ENCODE measurements around the gene PARPBP. TPM values are rescaled to one million over a fixed set of nuclear protein-coding genes. Genes with fewer than 3 reads are reported as not detected.
"Not testable (repeated sequence)": the region's sequence is repeated elsewhere in the genome, so short reads cannot be mapped to it uniquely, and the experiment has no call there.

PARPBP gene
- total RNA-seq, 2 donors from 2014 or later: 0.52 TPM; not detected in 1

- Histone ChIP-seq H3K9me3 (no peaks in the 10 kb centered on the region), H3K27ac (no peak overlapping the region), H3K4me3 (no peak overlapping the region), H3K36me3 (replicated peaks in 1 of 2; ENCODE audit: insufficient read depth in 1 of 2, low read depth in 2 of 2) (no peaks in the 10 kb centered on the region), H3K27me3 (no peaks in the 10 kb centered on the region), H3K4me1 (no peaks in the 10 kb centered on the region)
- intact Hi-C loops (cut with DNase I): no loop called here
- TF ChIP-seq, protein P1, sequence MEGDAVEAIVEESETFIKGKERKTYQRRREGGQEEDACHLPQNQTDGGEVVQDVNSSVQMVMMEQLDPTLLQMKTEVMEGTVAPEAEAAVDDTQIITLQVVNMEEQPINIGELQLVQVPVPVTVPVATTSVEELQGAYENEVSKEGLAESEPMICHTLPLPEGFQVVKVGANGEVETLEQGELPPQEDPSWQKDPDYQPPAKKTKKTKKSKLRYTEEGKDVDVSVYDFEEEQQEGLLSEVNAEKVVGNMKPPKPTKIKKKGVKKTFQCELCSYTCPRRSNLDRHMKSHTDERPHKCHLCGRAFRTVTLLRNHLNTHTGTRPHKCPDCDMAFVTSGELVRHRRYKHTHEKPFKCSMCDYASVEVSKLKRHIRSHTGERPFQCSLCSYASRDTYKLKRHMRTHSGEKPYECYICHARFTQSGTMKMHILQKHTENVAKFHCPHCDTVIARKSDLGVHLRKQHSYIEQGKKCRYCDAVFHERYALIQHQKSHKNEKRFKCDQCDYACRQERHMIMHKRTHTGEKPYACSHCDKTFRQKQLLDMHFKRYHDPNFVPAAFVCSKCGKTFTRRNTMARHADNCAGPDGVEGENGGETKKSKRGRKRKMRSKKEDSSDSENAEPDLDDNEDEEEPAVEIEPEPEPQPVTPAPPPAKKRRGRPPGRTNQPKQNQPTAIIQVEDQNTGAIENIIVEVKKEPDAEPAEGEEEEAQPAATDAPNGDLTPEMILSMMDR (IDR thresholded peaks at IDR 0.05): no peak
- no peak for TF ChIP-seq POLR2A (IDR thresholded peaks at IDR 0.05)
- DNase-seq: no peak
- 59 to 61% methylated on average over 5 of the region's 5 CpGs for WGBS, 2 donors
- no peak for ATAC-seq
These were observed 108.0 kb downstream of the PARPBP start for GRCh38 chr12:102227954-102228353.

GRCh38 chr12:102232036-102232435 lies 112.1 kb downstream of the PARPBP start:
- H3K4me1 ChIP-seq: no peaks in the 10 kb centered on the region
- TF ChIP-seq POLR2A (IDR thresholded peaks at IDR 0.05): no peak
- TF ChIP-seq, protein P1 (IDR thresholded peaks at IDR 0.05): no peak
- no peaks in the 10 kb centered on the region for H3K9me3 ChIP-seq
- H3K36me3 ChIP-seq (replicated peaks in 1 of 2; ENCODE audit: insufficient read depth in 1 of 2, low read depth in 2 of 2): no peaks in the 10 kb centered on the region
- no peak overlapping the region for H3K27ac ChIP-seq
- no peak overlapping the region for H3K4me3 ChIP-seq
- DNase-seq: no peak
- no peak for ATAC-seq
- intact Hi-C loops (cut with DNase I): no loop called here
- no peaks in the 10 kb centered on the region for H3K27me3 ChIP-seq

GRCh38 chr12:102232446-102232845 lies 112.5 kb downstream of the PARPBP start:
- Histone ChIP-seq H3K27ac (no peak overlapping the region), H3K4me1 (no peaks in the 10 kb centered on the region), H3K4me3 (no peak overlapping the region), H3K27me3 (no peaks in the 10 kb centered on the region), H3K9me3 (no peaks in the 10 kb centered on the region), H3K36me3 (replicated peaks in 1 of 2; ENCODE audit: insufficient read depth in 1 of 2, low read depth in 2 of 2) (no peaks in the 10 kb centered on the region)
- WGBS, 2 donors: 92 to 93% methylated on average over 1 of the region's 1 CpG
- no peak for TF ChIP-seq POLR2A (IDR thresholded peaks at IDR 0.05)
- TF ChIP-seq, protein P1 (IDR thresholded peaks at IDR 0.05): no peak
- intact Hi-C loops (cut with DNase I): no loop called here
- ATAC-seq: no peak
- DNase-seq: no peak

- WGBS, 2 donors: 61 to 63% methylated on average over 2 of the region's 2 CpGs
- Histone ChIP-seq H3K9me3 (no peaks in the 10 kb centered on the region), H3K36me3 (replicated peaks in 1 of 2; ENCODE audit: insufficient read depth in 1 of 2, low read depth in 2 of 2) (no peaks in the 10 kb centered on the region), H3K4me1 (no peaks in the 10 kb centered on the region), H3K27me3 (no peaks in the 10 kb centered on the region), H3K27ac (no peak overlapping the region), H3K4me3 (no peak overlapping the region)
- intact Hi-C loops (cut with DNase I): no loop called here
- no peak for TF ChIP-seq POLR2A (IDR thresholded peaks at IDR 0.05)
- TF ChIP-seq, protein P1 (IDR thresholded peaks at IDR 0.05): no peak
- ATAC-seq: no peak
- DNase-seq: no peak
These were observed 114.6 kb downstream of the PARPBP start for GRCh38 chr12:102234599-102234998.

- ATAC-seq; H3K9me3 ChIP-seq; intact Hi-C loops (cut with DNase I); H3K27ac ChIP-seq; DNase-seq; H3K27me3 ChIP-seq; H3K4me1 ChIP-seq; H3K36me3 ChIP-seq (replicated peaks in 1 of 2; ENCODE audit: insufficient read depth in 1 of 2, low read depth in 2 of 2); H3K4me3 ChIP-seq: not testable (repeated sequence)
- WGBS, 2 donors: 87 to 90% methylated on average over 2 of the region's 2 CpGs
These were observed 120.9 kb downstream of the PARPBP start for GRCh38 chr12:102240859-102241258.

Small RNAs within 50 kb of the gene (small RNA-seq; reads per million reads assigned to genes)
- not detected for gene RN7SL793P

Other genes with a start within 250 kb of the PARPBP start
- gene DRAM1, start 242.6 kb upstream of the PARPBP start, total RNA-seq: 10 to 100 TPM in 1 of 2 donors, 1 to 10 TPM in 1; 2.6 to 14.5 TPM
- gene WASHC3, start 58.2 kb upstream of the PARPBP start, total RNA-seq: 10 to 100 TPM; 18.5 to 32.7 TPM
- gene NUP37, start 69 bp upstream of the PARPBP start, total RNA-seq: 10 to 100 TPM; 12.2 TPM
- not detected for gene PMCH, start 77.7 kb downstream of the PARPBP start, total RNA-seq